WERI-Rb-1 (cell line): ENCODE measurements around the gene USP37.

ENCODE experiments used
- DNase-seq: peaks from one replicate; pipeline ENCODE4 v3.0.0-alpha.2; 2020
- H3K27ac ChIP-seq: fragments of 250-450 bp; sonication (Bioruptor Pico); 2 replicates; pipeline ENCODE4 v1.5.1; 2020; ENCODE audit warnings: mild to moderate bottlenecking, moderate library complexity
- H3K27me3 ChIP-seq: fragments of 250-450 bp; sonication (Bioruptor Pico); 2 replicates; pipeline ENCODE4 v1.5.1; 2021; ENCODE audit warnings: mild to moderate bottlenecking, low read depth, moderate library complexity; ENCODE audit not compliant: insufficient read depth, severe bottlenecking
- H3K36me3 ChIP-seq: fragments of 250-450 bp; sonication (Bioruptor Pico); 2 replicates; pipeline ENCODE4 v1.5.1; 2020; ENCODE audit warnings: mild to moderate bottlenecking, moderate library complexity
- H3K4me3 ChIP-seq: 2 replicates; pipeline ENCODE4 v1.5.1; 2011; ENCODE audit warnings: low read depth, mild to moderate bottlenecking, control low read depth, low read length
- H3K9me3 ChIP-seq: fragments of 250-450 bp; sonication (Bioruptor Pico); 2 replicates; pipeline ENCODE4 v1.5.1; 2021; ENCODE audit warnings: mild to moderate bottlenecking, moderate library complexity; ENCODE audit not compliant: severe bottlenecking
- TF ChIP-seq, protein P1 (sequence below): IDR thresholded peaks from 2 replicates; pipeline ENCODE4 v1.5.1; 2011; ENCODE audit warnings: low read depth, mild to moderate bottlenecking, control low read depth, inconsistent platforms, low read length

The USP37 gene

DNA sequence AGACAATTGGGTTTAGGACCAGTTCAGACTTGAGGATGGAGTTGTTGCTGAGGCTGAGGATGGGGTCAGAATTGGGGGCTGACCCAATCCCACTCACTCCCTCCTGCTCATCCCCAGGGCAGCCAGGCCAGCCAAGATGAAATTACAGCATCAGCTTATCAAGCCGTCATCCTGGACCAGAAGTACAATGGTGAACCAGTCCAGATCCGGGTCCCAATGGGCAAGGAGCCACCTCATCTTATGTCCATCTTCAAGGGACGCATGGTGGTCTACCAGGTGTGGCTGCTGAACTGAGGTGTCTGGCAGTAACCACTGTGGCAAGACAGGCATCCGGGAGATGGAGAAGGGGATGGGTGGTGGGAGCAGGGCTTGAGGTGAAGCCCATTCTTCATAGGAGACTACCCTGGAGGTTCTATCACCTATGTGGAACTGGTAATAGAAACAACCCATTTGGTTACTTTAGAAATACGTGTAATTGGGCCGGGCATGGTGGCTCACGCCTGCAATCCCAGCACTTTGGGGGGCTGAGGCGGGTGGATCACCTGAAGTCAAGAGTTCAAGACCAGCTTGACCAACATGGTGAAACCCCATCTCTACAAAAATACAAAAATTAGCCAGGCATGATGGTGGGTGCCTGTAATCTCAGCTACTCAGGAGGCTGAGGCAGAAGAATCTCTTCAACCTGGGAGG, 135.3 kb downstream of the USP37 start:
- no peak for DNase-seq
- Histone ChIP-seq H3K27ac (no peak overlapping the region), H3K4me3 (no peak overlapping the region), H3K27me3 (no peaks in the 10 kb centered on the region), H3K9me3 (no peaks in the 10 kb centered on the region), H3K36me3 (no peaks in the 10 kb centered on the region)
- TF ChIP-seq, protein P1, sequence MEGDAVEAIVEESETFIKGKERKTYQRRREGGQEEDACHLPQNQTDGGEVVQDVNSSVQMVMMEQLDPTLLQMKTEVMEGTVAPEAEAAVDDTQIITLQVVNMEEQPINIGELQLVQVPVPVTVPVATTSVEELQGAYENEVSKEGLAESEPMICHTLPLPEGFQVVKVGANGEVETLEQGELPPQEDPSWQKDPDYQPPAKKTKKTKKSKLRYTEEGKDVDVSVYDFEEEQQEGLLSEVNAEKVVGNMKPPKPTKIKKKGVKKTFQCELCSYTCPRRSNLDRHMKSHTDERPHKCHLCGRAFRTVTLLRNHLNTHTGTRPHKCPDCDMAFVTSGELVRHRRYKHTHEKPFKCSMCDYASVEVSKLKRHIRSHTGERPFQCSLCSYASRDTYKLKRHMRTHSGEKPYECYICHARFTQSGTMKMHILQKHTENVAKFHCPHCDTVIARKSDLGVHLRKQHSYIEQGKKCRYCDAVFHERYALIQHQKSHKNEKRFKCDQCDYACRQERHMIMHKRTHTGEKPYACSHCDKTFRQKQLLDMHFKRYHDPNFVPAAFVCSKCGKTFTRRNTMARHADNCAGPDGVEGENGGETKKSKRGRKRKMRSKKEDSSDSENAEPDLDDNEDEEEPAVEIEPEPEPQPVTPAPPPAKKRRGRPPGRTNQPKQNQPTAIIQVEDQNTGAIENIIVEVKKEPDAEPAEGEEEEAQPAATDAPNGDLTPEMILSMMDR = no peak

DNA sequence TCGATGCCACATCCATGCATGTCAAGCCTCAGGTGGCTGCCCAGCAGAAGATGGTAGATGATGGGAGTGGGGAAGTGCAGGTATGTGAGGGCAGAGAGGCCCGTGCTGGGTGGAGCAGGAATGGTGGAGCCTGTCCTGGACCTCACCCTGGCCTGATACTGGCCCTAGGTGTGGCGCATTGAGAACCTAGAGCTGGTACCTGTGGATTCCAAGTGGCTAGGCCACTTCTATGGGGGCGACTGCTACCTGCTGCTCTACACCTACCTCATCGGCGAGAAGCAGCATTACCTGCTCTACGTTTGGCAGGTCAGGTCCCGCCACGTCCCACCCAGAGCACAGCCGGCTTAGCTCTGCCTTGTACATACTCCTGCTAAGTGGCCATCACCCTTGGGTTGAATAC, 136.3 kb downstream of the USP37 start:
- Histone ChIP-seq H3K9me3 (no peaks in the 10 kb centered on the region), H3K27ac (no peak overlapping the region), H3K36me3 (no peaks in the 10 kb centered on the region), H3K27me3 (no peaks in the 10 kb centered on the region), H3K4me3 (no peak overlapping the region)
- TF ChIP-seq, protein P1 = no peak
- no peak for DNase-seq

DNA sequence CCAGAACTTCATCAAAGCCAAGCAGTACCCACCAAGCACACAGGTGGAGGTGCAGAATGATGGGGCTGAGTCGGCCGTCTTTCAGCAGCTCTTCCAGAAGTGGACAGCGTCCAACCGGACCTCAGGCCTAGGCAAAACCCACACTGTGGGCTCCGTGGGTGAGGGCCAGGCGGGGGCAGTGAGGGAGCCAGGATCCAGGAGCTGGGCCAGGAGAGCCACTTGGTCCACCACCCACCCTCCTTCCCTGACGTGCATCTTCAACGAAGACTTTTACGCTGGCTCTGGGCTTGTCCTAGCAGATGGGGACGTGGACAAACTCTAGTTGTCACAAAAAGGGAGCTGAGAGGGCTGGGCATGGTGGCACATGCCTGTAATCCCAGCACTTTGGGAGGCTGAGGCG, 137.4 kb downstream of the USP37 start:
- TF ChIP-seq, protein P1 = no peak
- Histone ChIP-seq H3K36me3 (no peaks in the 10 kb centered on the region), H3K4me3 (no peak overlapping the region), H3K27ac (no peak overlapping the region), H3K27me3 (no peaks in the 10 kb centered on the region), H3K9me3 (no peaks in the 10 kb centered on the region)
- DNase-seq = no peak

DNA sequence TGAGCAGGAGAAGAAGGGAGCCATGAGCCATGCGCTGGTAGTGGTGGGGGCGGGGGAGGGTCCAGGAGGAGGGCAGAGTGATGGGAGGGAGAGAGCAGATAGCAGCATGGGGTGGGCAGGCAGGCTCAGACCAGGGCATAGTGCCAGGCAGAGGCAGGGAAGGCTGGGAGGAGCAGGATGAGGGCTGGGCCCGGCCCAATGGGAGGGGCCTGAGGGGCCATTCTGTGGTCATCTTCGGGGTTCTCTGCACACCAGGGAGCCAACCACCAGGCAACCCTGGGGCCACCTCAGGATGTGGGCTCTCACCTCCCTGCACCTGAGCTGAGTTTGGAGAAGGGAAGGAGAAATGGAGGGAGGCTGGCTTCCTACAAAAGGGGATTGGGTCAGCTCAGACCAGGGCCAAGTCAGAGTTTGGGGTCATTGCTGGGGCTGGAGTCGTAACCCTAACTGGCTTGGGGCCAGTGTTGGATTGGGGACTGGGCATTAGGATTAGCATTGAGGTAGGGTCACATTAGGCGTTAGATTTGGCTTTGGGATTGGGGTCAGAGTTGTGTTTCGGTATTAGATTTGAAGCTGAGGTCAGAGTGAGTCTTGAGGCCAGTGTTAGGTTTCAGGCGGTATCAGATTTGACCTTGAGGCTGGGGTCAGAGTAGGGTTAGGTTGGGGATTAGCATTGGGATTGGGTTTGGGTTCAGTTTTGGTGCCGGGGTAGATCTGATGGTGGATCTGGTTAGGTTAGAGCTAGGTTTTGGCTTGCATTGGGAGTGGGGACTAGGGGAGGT, 138.0 kb downstream of the USP37 start:
- no peaks in the 10 kb centered on the region for H3K36me3 ChIP-seq
- H3K4me3 ChIP-seq = no peak overlapping the region
- no peaks in the 10 kb centered on the region for H3K9me3 ChIP-seq
- no peak overlapping the region for H3K27ac ChIP-seq
- H3K27me3 ChIP-seq = no peaks in the 10 kb centered on the region
- TF ChIP-seq, protein P1 = no peak
- DNase-seq = no peak

DNA sequence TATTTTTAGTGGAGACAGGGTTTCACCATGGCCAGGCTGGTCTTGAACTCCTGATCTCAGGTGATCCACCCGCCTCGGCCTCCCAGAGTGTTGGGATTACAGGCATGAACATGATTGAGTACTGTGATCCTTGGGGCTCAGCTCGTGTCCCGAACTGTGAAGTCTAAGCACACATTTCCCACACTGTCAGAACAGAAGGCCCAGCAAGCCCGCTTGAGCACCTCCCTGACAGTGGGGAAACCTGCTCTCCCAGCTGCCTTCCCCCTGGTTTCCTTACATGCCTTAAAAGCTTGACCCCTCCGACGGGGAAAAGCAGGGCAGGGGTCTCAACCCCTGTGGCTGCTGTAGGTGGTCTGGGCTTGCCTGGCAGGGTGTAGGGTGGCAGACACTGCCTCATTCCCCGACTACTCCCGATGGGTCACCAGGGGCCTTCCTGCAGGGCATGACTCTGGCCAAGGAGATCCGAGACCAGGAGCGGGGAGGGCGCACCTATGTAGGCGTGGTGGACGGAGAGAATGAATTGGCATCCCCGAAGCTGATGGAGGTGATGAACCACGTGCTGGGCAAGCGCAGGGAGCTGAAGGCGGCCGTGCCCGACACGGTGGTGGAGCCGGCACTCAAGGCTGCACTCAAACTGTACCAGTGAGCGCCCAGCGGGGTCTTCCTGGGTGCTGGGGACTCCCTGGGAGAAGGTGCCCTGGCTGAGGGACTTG, 139.1 kb downstream of the USP37 start:
- no peaks in the 10 kb centered on the region for H3K36me3 ChIP-seq
- no peak for DNase-seq
- H3K27me3 ChIP-seq = no peaks in the 10 kb centered on the region
- no peak overlapping the region for H3K4me3 ChIP-seq
- H3K9me3 ChIP-seq = no peaks in the 10 kb centered on the region
- no peak overlapping the region for H3K27ac ChIP-seq
- TF ChIP-seq, protein P1 = no peak
